Rectal smooth muscle tissue (tissue), 1 donor: ENCODE measurements around the gene VAMP5.
"Not testable (repeated sequence)": the region's sequence is repeated elsewhere in the genome, so short reads cannot be mapped to it uniquely, and the experiment has no call there.

Experiments
- H3K27ac ChIP-seq: one replicate; pipeline ENCODE4 v1.7.0; 2013; ENCODE audit warnings: low read depth, low read length, inconsistent platforms
- H3K27me3 ChIP-seq: one replicate; pipeline ENCODE4 v1.7.0; 2013; ENCODE audit warnings: low read length; ENCODE audit not compliant: control insufficient read depth, insufficient read depth
- H3K36me3 ChIP-seq: one replicate; pipeline ENCODE4 v1.7.0; 2013; ENCODE audit warnings: low read length; ENCODE audit not compliant: control insufficient read depth, insufficient read depth
- H3K4me1 ChIP-seq: one replicate; pipeline ENCODE4 v1.7.0; 2013; ENCODE audit warnings: low read length; ENCODE audit not compliant: control insufficient read depth, insufficient read depth
- H3K4me3 ChIP-seq: one replicate; pipeline ENCODE4 v1.7.0; 2013; ENCODE audit warnings: low read length
- H3K9ac ChIP-seq: one replicate; pipeline ENCODE4 v1.7.0; 2013; ENCODE audit warnings: low read length

The VAMP5 gene

DNA sequence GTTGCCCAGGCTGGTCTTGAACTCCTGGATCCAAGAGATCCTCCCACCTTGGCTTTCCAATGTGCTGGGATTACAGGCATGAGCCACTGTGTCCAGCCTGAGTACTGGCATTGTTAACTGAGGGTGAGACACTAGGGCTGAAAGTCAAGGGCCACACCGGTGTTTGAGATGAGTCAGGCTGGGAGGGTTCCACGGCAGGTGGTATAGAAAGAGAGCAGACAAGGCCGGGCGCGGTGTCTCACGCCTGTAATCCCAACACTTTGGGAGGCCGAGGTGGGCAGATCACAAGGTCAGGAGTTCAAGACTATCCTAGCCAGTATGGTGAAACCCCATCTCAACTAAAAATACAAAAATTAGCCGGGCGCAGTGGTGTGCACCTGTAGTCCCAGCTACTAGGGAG, 8.1 kb downstream of the VAMP5 start:
- not testable (repeated sequence) for H3K27ac ChIP-seq, H3K9ac ChIP-seq, H3K4me3 ChIP-seq, H3K36me3 ChIP-seq, H3K27me3 ChIP-seq
- H3K4me1 ChIP-seq = peaks cover 18% of the 10 kb centered on the region

DNA sequence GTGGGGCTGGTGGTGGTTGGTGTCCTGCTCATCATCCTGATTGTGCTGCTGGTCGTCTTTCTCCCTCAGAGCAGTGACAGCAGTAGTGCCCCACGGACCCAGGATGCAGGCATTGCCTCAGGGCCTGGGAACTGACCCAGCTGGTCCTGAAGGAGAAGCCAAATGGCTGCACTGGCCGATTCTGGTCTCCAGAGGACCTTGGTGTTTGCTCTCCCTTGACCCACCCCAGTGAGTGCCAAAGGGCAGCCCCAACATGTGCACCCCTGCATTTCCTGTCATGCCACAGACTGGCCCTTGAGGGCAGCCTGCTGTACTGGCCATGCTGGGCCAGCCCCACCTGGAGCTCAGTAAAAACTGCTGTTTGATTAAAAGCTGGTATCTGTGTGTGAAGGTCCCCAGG, 8.8 kb downstream of the VAMP5 start:
- no peak overlapping the region for H3K9ac ChIP-seq
- H3K4me3 ChIP-seq = no peak overlapping the region
- no peaks in the 10 kb centered on the region for H3K27me3 ChIP-seq
- no peak overlapping the region for H3K27ac ChIP-seq
- H3K36me3 ChIP-seq = no peaks in the 10 kb centered on the region
- peaks cover 18% of the 10 kb centered on the region for H3K4me1 ChIP-seq

DNA sequence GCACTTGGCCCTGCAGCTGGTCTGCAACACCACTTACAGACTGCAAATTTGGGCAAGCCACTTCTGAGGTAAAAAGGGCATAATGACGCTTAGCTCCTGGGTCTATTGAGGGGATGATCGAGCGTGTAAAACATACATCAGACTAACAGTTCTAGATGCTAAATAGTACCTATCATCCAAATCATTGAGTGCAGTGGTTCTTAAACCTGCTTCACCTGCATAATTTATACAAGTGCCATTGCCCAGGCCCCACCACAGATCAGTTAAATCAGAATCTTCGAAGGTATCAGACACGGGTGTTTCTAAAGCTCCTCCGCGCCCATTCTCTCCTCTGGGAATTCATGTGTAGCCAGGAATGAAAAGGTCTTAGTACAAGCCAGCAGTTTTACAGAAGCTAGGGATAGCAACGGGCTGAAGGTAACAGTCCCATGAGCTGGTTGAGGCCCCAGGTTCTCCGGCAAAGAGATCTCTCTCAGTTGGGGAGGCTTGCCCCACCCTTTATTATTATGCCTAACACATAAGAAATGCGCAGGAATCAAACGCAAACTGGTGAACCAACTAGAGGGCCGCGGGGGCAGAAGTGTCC, 10.6 kb downstream of the VAMP5 start:
- H3K36me3 ChIP-seq = peaks cover 7% of the 10 kb centered on the region
- peak overlapping the region; percentile 81 for H3K4me3 ChIP-seq
- peak overlapping the region; percentile 75 for H3K27ac ChIP-seq

DNA sequence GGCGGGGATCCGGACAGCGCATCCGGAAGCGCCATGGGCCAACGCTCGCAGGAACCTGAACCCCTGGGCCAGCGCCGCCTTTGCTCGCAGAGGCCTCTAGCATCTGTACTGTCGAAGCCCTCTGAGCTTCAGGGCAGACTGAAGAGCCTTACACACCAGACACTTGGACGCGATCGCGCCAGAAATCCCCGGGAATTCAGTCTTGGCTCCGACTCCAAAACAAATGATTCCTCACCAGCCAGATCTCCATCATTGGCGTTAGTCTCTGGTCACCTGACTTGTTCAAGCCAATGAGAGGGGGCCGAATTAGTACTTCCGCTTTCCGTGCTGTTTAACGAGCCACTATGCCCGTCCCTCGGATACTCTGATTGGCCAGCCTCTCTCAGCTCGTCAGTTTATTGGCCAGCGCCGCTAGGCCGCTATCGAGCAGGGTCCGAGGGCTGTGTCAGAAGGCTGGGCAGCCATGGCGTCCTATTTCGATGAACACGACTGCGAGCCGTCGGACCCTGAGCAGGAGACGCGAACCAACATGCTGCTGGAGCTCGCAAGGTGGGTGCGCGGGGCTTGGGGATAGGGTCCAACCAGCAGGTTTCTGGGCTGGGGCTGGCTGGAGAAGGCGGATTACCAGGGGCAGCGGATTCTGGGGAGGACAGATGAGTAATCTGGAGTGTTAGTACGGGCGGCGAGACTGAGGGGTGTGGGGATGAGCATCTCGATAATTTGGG, 11.2 kb downstream of the VAMP5 start, which contains the start of gene RNF181:
Gene RNF181 (plus strand): TSS at position 445 of the 725 bp plus-strand sequence. CDS start 19 bp downstream, at position 464.
- H3K36me3 ChIP-seq = peaks cover 7% of the 10 kb centered on the region
- peaks cover 18% of the 10 kb centered on the region for H3K4me1 ChIP-seq
- H3K27me3 ChIP-seq = no peaks in the 10 kb centered on the region
- H3K27ac ChIP-seq = peak within 1 kb of the TSS; percentile 94
- H3K4me3 ChIP-seq = peak within 1 kb of the TSS; percentile 94
- H3K9ac ChIP-seq = peak within 1 kb of the TSS; percentile 87

More for the DNA sequence above, 10.6 kb downstream of the VAMP5 start:
- H3K4me1 ChIP-seq = peaks cover 18% of the 10 kb centered on the region
- H3K27me3 ChIP-seq = no peaks in the 10 kb centered on the region
- peak overlapping the region; percentile 39 for H3K9ac ChIP-seq

DNA sequence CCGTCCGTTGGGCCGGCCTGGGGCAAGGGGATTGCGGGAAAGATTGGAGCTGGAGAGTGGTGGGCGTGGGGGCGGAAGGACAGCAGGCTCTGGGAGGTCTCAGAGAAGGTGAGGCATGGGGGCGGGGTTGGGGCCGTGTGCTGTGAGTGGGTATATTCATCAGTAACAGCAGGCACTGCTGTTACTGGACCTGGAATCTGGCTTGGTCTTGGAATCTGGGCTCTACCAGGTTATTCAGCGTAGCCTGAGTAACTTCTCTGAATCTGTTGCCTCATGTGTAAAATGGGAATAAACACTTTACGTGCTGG, 11.7 kb downstream of the VAMP5 start:
- peak overlapping the region; percentile 94 for H3K4me3 ChIP-seq
- peak overlapping the region; percentile 94 for H3K27ac ChIP-seq
- H3K9ac ChIP-seq = peak overlapping the region; percentile 87
- H3K36me3 ChIP-seq = peaks cover 7% of the 10 kb centered on the region
- no peaks in the 10 kb centered on the region for H3K27me3 ChIP-seq
- peaks cover 18% of the 10 kb centered on the region for H3K4me1 ChIP-seq

DNA sequence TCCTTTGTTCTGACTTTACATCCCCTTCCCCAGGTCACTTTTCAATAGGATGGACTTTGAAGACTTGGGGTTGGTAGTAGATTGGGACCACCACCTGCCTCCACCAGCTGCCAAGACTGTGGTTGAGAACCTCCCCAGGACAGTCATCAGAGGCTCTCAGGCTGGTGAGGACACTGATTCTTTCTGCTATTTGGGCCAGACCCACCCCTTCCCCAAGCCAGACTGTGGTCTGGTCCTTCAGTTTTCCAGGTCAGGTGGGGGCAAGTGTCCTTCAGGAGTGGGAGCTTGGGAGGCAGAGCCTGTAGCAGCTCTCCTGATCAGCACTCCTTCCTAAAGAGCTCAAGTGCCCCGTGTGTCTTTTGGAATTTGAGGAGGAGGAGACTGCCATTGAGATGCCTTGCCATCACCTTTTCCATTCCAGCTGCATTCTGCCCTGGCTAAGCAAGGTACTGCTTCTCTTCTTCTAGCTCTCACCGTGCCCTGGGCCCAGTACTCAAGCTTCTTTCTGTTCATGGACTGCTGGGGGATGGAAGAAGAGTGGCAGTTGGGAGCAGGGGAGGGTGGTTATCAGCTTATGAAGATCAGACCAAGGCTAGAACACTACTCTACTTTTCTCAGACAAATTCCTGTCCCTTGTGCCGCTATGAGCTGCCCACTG, 12.4 kb downstream of the VAMP5 start:
- Histone ChIP-seq H3K9ac (peak overlapping the region; percentile 87), H3K4me3 (peak overlapping the region; percentile 94), H3K27ac (peak overlapping the region; percentile 94), H3K4me1 (peaks cover 18% of the 10 kb centered on the region), H3K27me3 (no peaks in the 10 kb centered on the region), H3K36me3 (peaks cover 7% of the 10 kb centered on the region)

DNA sequence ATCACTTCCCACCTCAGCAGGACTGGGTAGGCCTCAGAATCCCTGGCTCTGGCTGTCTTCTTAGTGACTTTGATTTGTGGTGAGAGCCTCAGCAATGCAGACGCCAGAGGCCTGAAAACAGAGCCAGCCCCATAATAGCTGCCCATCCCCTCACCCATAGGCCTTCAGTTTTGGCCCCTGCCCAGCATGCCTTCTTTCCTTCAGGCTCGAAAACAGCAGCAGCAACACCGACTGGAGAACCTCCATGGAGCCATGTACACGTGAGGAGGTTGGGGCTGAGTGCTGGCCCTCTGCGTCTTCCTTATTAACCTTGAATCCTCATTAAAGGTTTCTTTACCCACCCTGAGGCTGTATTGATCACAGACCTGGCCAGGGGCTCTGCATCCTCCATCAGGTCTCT, 13.0 kb downstream of the VAMP5 start:
- Histone ChIP-seq H3K4me3 (no peak overlapping the region), H3K27me3 (no peaks in the 10 kb centered on the region), H3K36me3 (peaks cover 7% of the 10 kb centered on the region), H3K4me1 (peaks cover 18% of the 10 kb centered on the region), H3K9ac (no peak overlapping the region), H3K27ac (no peak overlapping the region)

DNA sequence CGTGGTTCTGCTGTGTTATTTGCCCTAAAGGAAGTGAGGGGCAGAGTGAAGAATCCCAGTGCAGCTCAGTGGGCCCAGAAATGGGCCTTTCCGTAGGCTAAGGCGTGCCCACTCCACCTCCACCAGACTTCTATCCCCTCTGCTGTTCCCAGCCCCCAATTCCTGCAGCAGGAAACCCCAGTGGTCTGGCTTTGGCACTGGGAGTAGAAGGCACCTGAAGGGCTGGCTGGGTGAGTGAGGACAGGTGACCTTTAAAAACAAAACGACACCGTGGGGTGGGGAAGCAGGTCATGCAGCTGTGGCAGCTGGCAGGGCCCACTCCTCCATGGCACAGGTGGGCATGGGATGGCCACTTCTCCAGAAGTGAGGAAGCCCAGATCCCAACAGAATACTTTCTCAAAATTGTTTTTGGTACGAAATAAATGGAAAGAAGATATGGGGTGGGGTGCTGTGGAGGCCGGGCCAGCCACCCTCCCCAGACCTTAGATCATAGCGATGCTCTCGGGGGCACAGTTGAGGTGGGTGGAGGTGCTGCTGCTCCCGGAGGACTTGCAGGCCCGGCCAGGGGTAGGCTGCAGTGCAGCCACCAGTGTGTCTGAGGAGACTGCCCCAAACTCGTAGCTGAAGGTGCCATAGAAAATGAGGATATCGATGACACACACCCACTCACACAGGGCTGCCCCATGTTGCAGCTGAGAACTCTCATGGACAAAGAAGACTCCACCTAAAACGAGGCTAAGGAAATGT, 14.5 kb downstream of the VAMP5 start:
- Histone ChIP-seq H3K27me3 (no peaks in the 10 kb centered on the region), H3K36me3 (peaks cover 7% of the 10 kb centered on the region), H3K9ac (no peak overlapping the region), H3K27ac (no peak overlapping the region), H3K4me3 (no peak overlapping the region), H3K4me1 (peaks cover 19% of the 10 kb centered on the region)

DNA sequence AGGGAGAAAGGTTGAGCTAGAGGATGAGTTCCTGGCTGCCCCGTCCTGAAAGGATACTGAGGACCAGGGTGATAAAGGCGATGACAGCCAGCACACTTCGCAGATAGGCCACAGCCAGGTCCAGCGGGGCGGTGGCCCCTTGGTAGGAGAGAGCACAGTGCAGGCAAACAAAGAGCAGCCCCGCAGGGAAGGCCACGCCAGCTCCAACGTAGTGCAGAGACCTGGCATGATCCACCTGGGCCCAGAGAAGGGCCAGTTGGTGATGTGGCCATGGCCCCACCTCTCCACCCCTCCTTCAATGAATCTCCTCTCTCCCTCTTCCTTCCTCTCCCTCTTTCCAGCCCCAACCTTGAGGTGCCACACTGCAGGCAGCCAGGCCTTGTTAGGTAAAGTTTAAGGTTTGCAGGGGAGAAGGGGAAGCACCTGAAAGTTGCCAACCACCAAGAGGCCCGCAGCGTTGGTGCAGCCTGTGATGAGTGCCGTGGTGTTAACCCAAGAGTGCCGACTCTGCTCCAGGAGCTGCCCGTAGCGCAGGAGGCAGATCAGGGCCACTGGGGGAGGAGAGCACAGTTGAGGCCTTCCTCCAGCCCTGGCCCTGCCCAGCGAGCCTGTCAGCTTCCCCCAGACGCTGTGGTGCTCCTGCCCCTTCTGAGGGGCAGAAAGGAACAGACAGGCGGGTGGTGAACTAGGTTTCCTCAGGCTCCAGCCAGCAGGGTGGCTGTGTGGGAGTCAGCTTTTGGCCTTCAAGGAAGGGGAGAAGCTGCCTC, 15.4 kb downstream of the VAMP5 start:
- no peak overlapping the region for H3K27ac ChIP-seq
- no peak overlapping the region for H3K4me3 ChIP-seq
- H3K9ac ChIP-seq = no peak overlapping the region
- H3K4me1 ChIP-seq = peaks cover 21% of the 10 kb centered on the region
- peaks cover 7% of the 10 kb centered on the region for H3K36me3 ChIP-seq
- no peaks in the 10 kb centered on the region for H3K27me3 ChIP-seq

DNA sequence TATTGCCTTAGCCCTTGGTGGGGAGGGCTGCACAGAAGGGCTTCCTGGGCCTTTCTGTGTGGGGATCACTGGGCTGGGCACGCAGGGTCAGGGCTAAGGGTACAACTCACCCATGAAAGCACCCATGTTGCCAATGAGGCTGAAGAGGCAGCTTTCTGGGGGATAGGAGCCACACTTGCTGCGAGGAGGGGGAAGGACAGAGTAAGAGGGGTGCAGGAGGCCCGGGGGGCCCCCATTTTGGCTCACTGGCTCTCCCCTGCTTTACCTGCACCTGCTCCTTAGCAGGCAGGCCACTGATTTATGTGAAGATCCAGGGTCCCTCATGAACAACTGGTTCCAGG, 16.0 kb downstream of the VAMP5 start:
- Histone ChIP-seq H3K9ac (no peak overlapping the region), H3K4me1 (peaks cover 18% of the 10 kb centered on the region), H3K36me3 (peaks cover 7% of the 10 kb centered on the region), H3K27me3 (no peaks in the 10 kb centered on the region), H3K27ac (no peak overlapping the region), H3K4me3 (no peak overlapping the region)

DNA sequence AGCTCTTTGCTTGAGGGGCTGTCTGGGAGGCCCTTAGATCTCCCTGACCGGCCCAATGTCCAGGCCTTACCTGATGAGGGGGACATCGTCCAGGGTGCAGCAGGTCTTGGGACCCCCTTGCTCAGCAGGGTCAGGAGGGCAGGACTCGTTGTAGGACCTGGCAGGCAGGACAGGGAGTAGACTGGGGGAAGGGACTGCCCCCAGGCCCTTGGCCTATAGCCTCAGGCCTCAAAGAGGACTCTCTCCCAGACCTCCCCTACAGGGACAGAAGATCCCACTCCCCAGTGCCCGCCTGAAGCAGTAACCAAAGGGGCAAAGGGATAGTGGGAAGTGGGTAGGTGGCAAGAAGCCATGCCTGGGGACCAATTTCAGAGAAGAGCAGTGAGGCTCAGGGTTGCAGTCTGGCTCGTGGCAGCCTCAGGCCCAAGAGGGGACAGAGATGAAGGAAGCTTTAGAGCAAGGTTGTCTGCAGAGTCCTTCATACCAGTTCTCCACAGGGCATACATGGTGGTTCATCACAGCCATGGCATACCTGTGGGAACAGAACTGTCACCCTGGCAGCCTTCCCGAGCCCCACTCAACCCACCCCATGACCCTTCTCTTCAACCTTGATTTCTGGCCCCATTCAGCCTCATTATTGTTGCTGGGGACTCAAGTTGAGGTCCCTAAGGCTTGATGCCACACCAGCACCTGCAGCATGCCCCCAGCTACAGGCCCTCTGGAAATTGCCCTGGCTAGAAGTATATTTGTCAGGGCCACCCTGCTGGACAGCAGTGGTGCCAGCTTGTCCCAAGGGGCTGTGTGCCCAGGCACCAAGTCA, 16.9 kb downstream of the VAMP5 start:
- Histone ChIP-seq H3K9ac (peak overlapping the region; percentile 19), H3K27ac (peak overlapping the region; percentile 86), H3K4me1 (peaks cover 19% of the 10 kb centered on the region)

More for the DNA sequence above, 16.9 kb downstream of the VAMP5 start:
- Histone ChIP-seq H3K4me3 (peak overlapping the region; percentile 61), H3K27me3 (no peaks in the 10 kb centered on the region), H3K36me3 (peaks cover 7% of the 10 kb centered on the region)
